Daoy (cell line): ENCODE results near the gene SOS2. TPM values are rescaled to one million over a fixed set of nuclear protein-coding genes. Genes with fewer than 3 reads are reported as not detected.
"Not testable (repeated sequence)": the region's sequence is repeated elsewhere in the genome, so short reads cannot be mapped to it uniquely, and the experiment has no call there.

ENCODE experiments used
- DNase-seq: peaks from one replicate; pipeline ENCODE4 v3.0.0-alpha.2; 2015; ENCODE audit warnings: low read depth
- total RNA-seq: library from RNA; depleted of rRNA; stranded (reverse); fragments of >200 nt; shearing (Covaris generic); gene quantifications from 2 replicates; pipeline ENCODE4 v1.2.3, GENCODE V29; 2014; rRNA removed

The SOS2 gene
- total RNA-seq, 1 experiment from 2014 or later, result 21.8 TPM

DNA sequence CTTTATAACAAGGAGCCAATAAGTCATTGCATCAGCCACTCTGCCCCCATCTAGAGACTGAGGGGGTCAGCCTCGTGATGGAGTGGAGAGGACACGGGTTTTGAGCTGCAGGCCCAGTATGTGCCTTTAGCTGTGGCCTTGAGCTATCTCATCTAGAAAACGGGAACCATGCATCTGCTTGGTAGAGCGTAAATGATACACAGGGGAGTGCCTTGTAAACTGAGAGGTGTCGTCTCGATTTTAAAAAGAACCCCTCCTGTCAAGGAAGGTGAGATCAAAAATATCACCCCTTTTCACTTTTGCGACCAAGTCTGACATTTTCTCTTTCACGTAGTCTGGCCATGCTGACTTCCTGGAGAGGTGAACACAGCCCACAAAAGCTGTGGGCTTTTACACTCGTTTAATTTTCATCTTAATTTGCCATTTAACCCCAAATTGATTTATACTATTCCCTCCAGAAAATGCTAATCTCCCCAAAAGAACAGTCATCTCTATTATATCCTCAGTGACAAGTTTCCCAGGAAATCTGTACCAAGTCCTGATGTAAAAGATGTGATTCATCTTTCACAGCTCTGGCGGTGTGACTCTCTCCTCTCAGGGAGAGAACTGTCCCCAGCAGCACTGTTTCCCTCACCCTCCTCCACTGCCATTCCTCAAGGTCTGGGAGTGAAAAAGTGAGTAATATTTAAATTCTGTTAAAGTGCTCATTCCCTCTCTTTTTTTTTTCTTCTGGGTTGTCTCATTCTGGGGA, 145.6 kb downstream of the SOS2 start:
- DNase-seq, result peak; percentile 84

DNA sequence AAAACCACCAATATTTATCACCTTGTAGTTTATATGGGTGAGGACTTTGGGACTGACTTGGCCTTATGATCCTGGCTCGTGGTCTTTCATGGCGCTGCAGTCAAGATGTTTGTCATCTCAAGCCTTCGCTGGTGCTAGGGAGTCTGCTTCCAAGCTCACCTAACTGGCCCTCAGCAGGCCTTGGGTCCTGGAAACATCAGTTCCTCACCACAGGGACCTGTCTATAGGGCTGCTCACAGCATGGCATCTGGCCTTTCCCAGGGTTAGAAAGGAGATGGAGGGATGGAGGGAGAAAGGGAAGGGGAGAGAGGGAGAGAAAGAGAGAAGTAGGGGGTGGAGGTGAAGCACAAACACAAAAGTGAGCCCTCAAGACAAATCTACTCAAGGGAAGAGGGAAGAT, 146.7 kb downstream of the SOS2 start:
- DNase-seq, result no peak

DNA sequence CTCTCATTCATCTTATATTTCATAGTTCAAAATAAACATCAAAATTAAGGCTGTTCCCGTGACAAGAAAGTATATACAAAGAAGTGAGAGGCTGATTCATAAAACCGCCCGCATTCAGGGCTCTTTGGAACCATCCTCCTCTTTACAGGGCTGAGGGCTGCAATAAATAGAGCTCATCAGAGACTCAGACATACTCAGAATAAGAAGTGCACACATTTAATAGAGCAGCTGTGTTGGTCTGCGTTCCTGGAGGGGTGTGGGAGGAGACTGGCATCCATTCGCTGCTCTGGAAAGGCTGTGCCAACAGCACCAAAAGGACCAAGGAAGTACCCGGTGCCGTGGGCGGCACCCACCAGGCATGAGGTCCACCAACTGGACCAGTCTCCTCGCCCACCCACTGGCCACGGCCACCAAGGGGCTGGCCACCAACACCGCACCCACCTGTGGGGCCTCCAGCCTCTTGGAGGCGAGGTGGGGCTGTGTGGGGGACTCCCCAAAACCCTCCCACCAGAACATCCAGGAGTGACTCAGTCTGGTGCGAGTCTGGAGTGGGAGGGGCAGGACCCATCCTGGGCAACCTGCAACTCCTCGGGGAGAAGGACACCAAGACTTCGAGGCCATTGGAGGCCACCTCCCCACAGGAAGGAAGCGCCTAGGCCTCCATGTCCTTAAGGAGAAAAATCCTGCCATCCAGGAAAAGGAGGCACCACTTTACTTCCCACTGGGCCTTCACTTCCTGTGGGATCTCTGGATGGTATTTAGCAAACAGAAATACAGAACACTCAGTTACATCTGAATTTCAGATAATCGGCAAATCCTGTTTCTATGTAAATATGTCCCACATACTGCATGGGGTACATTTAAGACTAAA, 147.7 kb downstream of the SOS2 start:
- peak; percentile 70 for DNase-seq

DNA sequence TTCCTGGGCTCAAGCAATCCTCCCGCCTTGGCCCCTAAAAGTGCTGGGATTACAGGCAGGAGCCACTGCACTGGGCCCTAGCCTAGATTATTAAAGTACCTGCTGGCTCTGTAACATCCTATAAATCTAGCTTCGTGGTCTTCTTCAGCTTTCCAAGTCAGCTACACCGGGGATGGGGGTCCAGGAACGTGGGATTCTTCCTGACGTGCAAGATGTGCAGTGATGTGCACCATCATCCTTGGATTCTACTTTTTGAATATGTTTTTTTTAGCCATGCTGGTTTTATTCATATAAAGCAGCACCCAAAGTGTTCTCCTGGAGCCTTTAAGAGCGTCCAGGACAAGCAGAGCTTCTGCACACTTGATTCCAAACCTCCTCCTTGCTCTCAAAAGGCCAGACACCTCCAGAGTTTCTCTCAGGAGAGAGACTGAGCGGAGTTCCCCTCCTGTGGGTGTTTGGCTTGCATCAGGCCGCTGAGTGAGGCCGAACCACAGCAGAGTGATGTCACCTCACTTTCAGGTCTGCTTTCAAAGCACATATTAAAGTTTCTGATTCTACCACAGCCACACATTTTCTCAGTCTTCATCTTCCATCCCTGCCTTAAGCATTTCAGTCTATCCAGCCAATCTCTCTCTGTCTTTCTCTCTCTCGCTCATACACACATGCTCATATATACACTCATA, 148.5 kb downstream of the SOS2 start:
- DNase-seq, result peak; percentile 89

GRCh38 chr14:50082308-50082742, 149.1 kb downstream of the SOS2 start:
- DNase-seq, result no peak

- not testable (repeated sequence) for DNase-seq
Measured at GRCh38 chr14:50079103-50079502, 152.3 kb downstream of the SOS2 start.

GRCh38 chr14:50073663-50074062, 157.7 kb downstream of the SOS2 start:
- DNase-seq, result not testable (repeated sequence)

- no peak for DNase-seq
Measured at GRCh38 chr14:50072395-50072794, 159.0 kb downstream of the SOS2 start.

GRCh38 chr14:50070840-50071548, 160.4 kb downstream of the SOS2 start:
- DNase-seq, result no peak

GRCh38 chr14:50070230-50070629, 161.1 kb downstream of the SOS2 start:
- DNase-seq, result no peak

DNA sequence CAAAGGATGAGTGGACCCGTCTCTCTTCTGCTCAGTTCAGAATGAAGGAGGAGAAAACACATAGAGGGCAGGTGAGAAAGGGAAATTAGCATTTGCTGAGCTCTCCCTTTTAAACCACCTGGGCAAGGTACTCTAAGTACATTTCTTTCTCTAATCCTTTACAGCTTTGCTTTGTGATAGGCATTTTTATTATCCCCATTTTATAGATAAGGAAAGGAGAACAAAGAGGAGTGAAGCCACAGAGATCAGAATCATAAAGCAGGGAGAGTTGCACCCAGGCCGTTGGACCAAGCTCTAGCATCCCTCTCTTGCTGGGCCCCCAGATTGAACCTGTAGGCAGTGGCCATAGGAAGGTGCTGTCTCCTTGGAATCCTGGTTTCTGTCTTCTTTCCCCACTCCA, 162.1 kb downstream of the SOS2 start:
- no peak for DNase-seq

DNA sequence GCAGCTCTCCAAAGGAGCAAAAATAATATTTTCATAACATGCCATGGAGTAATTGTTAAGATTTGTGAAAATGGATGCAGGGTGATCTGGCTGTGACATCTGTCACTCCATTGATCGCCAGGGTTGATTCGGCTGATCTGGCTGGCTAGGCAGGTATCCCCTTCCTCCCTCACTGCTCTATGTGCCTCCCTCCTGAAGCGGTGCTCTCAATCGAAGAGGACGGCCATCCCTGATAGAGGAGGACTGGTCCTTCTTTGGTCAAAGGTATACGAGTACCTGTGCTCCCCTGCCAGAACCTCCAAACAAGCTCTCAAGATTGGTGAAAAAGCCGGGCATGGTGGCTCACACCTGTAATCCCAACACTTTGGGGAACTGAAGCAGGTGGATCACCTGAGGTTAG, 162.9 kb downstream of the SOS2 start:
- no peak for DNase-seq

GRCh38 chr14:50067723-50068495, 163.5 kb downstream of the SOS2 start:
- peak; percentile 91 for DNase-seq

Other genes with a start within 250 kb of the SOS2 start
- gene VCPKMT, start 115.0 kb downstream of the SOS2 start, total RNA-seq, result 14.5 and 18.8 TPM in 2 replicates
- 17.6 and 18.2 TPM in 2 replicates for gene L2HGDH, start 80.7 kb upstream of the SOS2 start, total RNA-seq
- gene DMAC2L, start 80.7 kb upstream of the SOS2 start, total RNA-seq, result 28.7 and 33.3 TPM in 2 replicates
- gene CDKL1, start 165.3 kb upstream of the SOS2 start, total RNA-seq, result 2.5 and 4.7 TPM in 2 replicates